OCI-LY3 (cell line): Measurements from ENCODE around the gene ZBTB38.
A peak's percentile ranks its signal among the peaks of the same experiment; 100 is the strongest.

ENCODE experiments used
- H2AFZ ChIP-seq: fragments of 200-600, 300-600 bp; shearing (Covaris generic); 2 replicates; pipeline ENCODE4 v1.6.0; 2014; ENCODE audit warnings: antibody characterized with exemption, low read depth, low read length
- H3K27ac ChIP-seq: fragments of 200-600, 300-600 bp; sonication (generic); 2 replicates; pipeline ENCODE4 v1.5.1; 2014; ENCODE audit warnings: mild to moderate bottlenecking, low read length, moderate library complexity, mixed read lengths
- H3K27me3 ChIP-seq: fragments of 200-600, 300-600 bp; sonication (generic); 2 replicates; pipeline ENCODE4 v1.6.1; 2014; ENCODE audit warnings: low read depth, low read length, mixed read lengths
- H3K36me3 ChIP-seq: fragments of 200-600, 300-600 bp; sonication (generic); replicated peaks from 2 replicates; pipeline ENCODE3; 2014; ENCODE audit warnings: low read depth, low read length, mixed read lengths
- H3K4me1 ChIP-seq: fragments of 300-600, 200-600 bp; sonication (generic); 2 replicates; pipeline ENCODE4 v1.6.1; 2014; ENCODE audit warnings: low read length, mixed read lengths
- H3K4me2 ChIP-seq: fragments of 200-600, 300-600 bp; sonication (generic); 2 replicates; pipeline ENCODE4 v1.6.1; 2014; ENCODE audit warnings: low read length, mixed read lengths
- H3K4me3 ChIP-seq: fragments of 300-600, 200-600 bp; sonication (generic); 2 replicates; pipeline ENCODE4 v1.5.1; 2014; ENCODE audit warnings: antibody characterized with exemption, mild to moderate bottlenecking, low read length, moderate library complexity
- H3K79me2 ChIP-seq: fragments of 300-600, 200-600 bp; shearing (Covaris generic); 2 replicates; pipeline ENCODE4 v1.6.1; 2014; ENCODE audit warnings: mild to moderate bottlenecking, low read length, mixed read lengths
- H3K9ac ChIP-seq: fragments of 300-600, 200-600 bp; shearing (Covaris generic); 2 replicates; pipeline ENCODE4 v1.6.0; 2014; ENCODE audit warnings: mild to moderate bottlenecking, low read length, moderate library complexity
- H3K9me3 ChIP-seq: fragments of 200-600, 300-600 bp; shearing (Covaris generic); 2 replicates; pipeline ENCODE4 v1.6.1; 2014; ENCODE audit warnings: low read length, mixed read lengths; ENCODE audit not compliant: insufficient read depth
- H4K20me1 ChIP-seq: fragments of 200-600, 300-600 bp; sonication (generic); 2 replicates; pipeline ENCODE4 v1.6.1; 2016; ENCODE audit warnings: low read length, mixed read lengths; ENCODE audit not compliant: insufficient read depth
- EZH2phosphoT487 ChIP-seq: fragments of 200-600 bp; shearing (Covaris generic); IDR thresholded peaks from 2 replicates; pipeline ENCODE4 v1.6.1; 2018; ENCODE audit warnings: antibody characterized with exemption, mixed run types, low read depth
- TF ChIP-seq, protein P1 (sequence below): fragments of 200-600, 300-600 bp; sonication (generic); IDR thresholded peaks from 2 replicates; pipeline ENCODE4 v1.5.1; 2014; ENCODE audit warnings: antibody characterized with exemption, low read length, low read depth

ZBTB38 gene

DNA sequence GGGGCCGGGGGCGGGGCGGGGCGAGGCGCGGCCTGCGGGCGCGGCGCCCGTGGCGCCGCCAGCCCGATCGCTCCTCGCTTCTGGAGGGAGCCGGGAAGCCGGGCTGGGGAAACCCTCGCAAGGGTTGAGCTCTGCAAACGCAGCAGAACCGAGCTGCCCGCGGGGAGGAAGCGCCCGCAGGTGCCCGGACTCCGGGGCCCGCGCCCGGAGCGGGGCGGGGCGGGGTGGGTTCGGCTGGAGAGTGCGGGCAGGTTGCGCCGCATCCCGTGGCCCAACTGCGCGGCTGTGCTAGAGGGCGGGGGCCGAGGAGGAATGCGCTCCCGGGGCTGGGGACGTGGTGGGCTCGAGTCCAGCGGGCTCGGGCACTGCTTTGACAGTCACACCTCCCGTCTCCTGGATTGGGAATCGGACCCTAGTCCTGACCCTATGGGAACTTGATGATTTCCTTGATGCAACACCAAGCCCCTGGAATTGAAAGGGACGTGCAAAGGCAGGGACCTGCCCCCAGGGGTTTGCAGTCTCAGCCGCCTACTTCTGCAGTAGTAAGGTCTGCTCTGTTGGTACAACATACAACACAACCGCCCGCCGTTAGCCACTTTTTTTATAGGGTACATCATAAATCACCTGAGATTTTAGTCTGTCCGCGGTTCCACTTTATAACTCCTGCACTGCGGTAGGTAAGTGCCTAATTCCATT is 34.3 kb downstream of the ZBTB38 start:
- no peaks in the 10 kb centered on the region for H3K27me3 ChIP-seq
- H3K36me3 ChIP-seq: no peaks in the 10 kb centered on the region
- H3K4me2 ChIP-seq: peak overlapping the region; percentile 83
- no peaks in the 10 kb centered on the region for H3K9me3 ChIP-seq
- H3K27ac ChIP-seq: no peak overlapping the region
- no peaks in the 10 kb centered on the region for H4K20me1 ChIP-seq
- H3K9ac ChIP-seq: peak overlapping the region; percentile 75
- peak overlapping the region; percentile 85 for H3K4me3 ChIP-seq
- no peak for TF ChIP-seq EZH2phosphoT487
- TF ChIP-seq, protein P1, sequence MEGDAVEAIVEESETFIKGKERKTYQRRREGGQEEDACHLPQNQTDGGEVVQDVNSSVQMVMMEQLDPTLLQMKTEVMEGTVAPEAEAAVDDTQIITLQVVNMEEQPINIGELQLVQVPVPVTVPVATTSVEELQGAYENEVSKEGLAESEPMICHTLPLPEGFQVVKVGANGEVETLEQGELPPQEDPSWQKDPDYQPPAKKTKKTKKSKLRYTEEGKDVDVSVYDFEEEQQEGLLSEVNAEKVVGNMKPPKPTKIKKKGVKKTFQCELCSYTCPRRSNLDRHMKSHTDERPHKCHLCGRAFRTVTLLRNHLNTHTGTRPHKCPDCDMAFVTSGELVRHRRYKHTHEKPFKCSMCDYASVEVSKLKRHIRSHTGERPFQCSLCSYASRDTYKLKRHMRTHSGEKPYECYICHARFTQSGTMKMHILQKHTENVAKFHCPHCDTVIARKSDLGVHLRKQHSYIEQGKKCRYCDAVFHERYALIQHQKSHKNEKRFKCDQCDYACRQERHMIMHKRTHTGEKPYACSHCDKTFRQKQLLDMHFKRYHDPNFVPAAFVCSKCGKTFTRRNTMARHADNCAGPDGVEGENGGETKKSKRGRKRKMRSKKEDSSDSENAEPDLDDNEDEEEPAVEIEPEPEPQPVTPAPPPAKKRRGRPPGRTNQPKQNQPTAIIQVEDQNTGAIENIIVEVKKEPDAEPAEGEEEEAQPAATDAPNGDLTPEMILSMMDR: no peak
- no peaks in the 10 kb centered on the region for H3K79me2 ChIP-seq
- peaks cover 6% of the 10 kb centered on the region for H3K4me1 ChIP-seq
- peak overlapping the region; percentile 94 for H2AFZ ChIP-seq

DNA sequence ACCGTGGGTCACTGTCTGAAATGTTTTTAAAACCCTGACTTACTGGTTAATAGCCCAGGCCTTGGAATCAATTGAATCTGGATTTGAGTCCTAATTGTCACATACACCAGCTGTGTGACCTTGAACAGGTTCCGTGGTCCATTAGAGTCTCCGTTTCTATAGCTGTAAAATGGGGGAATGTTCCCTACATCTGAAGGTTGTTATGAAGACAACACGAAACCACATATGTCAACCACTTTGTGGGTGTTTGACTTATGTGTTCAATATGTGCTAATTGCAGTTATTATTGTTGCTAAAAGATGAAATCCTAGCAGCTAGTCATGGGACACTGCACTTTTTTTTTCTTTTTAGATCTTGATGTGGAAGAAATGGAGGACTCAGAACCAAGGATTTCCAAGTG is 35.3 kb downstream of the ZBTB38 start:
- Histone ChIP-seq H3K79me2 (no peaks in the 10 kb centered on the region), H3K9me3 (no peaks in the 10 kb centered on the region), H3K36me3 (no peaks in the 10 kb centered on the region), H3K27ac (no peak overlapping the region), H3K4me2 (no peak overlapping the region), H3K4me3 (no peak overlapping the region), H4K20me1 (no peaks in the 10 kb centered on the region), H3K4me1 (peaks cover 6% of the 10 kb centered on the region), H2AFZ (no peak overlapping the region), H3K27me3 (no peaks in the 10 kb centered on the region), H3K9ac (no peak overlapping the region)
- no peak for TF ChIP-seq EZH2phosphoT487
- TF ChIP-seq, protein P1: no peak

DNA sequence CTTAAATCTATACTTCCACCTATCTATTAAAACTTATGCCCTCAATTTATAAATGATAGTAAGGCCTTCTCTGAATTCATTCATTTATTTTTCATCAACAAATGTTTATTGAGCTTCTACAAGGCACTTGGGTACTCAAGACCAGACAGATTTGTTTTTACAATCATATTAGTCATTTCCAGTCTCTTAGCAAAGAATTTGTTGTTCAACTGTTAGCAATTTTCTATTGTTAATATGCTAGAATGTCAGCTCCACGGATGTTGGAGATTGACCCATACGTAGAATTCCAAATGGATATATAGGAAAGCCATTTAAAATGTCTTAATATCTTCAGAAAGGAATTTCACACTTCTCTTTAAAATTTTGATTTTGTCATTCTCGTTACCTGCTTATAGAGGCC is 36.7 kb downstream of the ZBTB38 start:
- Histone ChIP-seq H3K36me3 (no peaks in the 10 kb centered on the region), H4K20me1 (no peaks in the 10 kb centered on the region), H3K27ac (no peak overlapping the region), H3K4me3 (no peak overlapping the region), H3K4me1 (peaks cover 6% of the 10 kb centered on the region), H2AFZ (no peak overlapping the region), H3K79me2 (no peaks in the 10 kb centered on the region), H3K9me3 (no peaks in the 10 kb centered on the region), H3K9ac (no peak overlapping the region), H3K4me2 (no peak overlapping the region), H3K27me3 (no peaks in the 10 kb centered on the region)
- TF ChIP-seq, protein P1: no peak
- no peak for TF ChIP-seq EZH2phosphoT487

DNA sequence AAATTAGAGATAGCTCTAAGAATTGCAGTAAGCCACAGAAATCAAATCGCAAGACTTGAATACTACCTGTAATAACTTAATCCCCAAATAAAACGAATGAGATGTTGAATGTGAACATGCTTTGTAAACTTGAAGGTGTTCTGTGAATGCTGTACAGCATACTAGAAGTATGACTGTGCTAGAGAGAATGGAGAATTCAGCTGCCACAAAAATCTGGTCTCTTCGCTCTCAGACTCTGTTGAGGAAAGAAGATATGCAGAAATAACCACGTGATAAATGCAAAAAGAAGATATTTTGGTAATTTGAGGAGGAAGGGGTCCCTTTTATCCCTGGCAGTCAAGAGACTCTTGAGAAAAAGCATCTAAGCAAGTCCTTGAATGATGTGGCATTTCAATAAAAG is 37.3 kb downstream of the ZBTB38 start:
- Histone ChIP-seq H3K4me1 (peaks cover 6% of the 10 kb centered on the region), H3K27ac (no peak overlapping the region), H3K79me2 (no peaks in the 10 kb centered on the region), H3K27me3 (no peaks in the 10 kb centered on the region), H4K20me1 (no peaks in the 10 kb centered on the region), H3K9me3 (no peaks in the 10 kb centered on the region), H3K9ac (no peak overlapping the region), H3K36me3 (no peaks in the 10 kb centered on the region), H2AFZ (no peak overlapping the region), H3K4me3 (no peak overlapping the region), H3K4me2 (no peak overlapping the region)
- TF ChIP-seq, protein P1: no peak
- no peak for TF ChIP-seq EZH2phosphoT487
